Measurements from ENCODE around the gene POM121L2.

POM121L2 gene

GRCh38 chr6:27312950-27313271 is 838 bp upstream of the POM121L2 start:
- no peak for DNase-seq (ENCODE audit: low read depth)
- H3K4me3 ChIP-seq (ENCODE audit: low read length): peak overlapping the region; percentile 67

GRCh38 chr6:27311806-27312145 is 297 bp downstream of the POM121L2 start:
- H3K4me3 ChIP-seq (ENCODE audit: low read length): peak overlapping the region; percentile 67
- no peak for DNase-seq (ENCODE audit: low read depth)
- TF ChIP-seq CTCF (IDR thresholded peaks at IDR 0.05; ENCODE audit: insufficient read depth, low read depth, low read length, missing control alignments): no peak

More at GRCh38 chr6:27312950-27313271, 838 bp upstream of the POM121L2 start:
- no peak for TF ChIP-seq CTCF (IDR thresholded peaks at IDR 0.05; ENCODE audit: insufficient read depth, low read depth, low read length, missing control alignments)

GRCh38 chr6:27303613-27304272 is 8.3 kb downstream of the POM121L2 start:
- DNase-seq (ENCODE audit: low read depth): peak; percentile 47

GRCh38 chr6:27297857-27298730 is 14.0 kb downstream of the POM121L2 start:
- DNase-seq (ENCODE audit: low read depth): peak; percentile 61
- no peak for TF ChIP-seq CTCF (IDR thresholded peaks at IDR 0.05; ENCODE audit: insufficient read depth, low read depth, low read length, missing control alignments)
- peak overlapping the region; percentile 15 for H3K4me3 ChIP-seq (ENCODE audit: low read length)

More at GRCh38 chr6:27303613-27304272, 8.3 kb downstream of the POM121L2 start:
- H3K4me3 ChIP-seq (ENCODE audit: low read length): no peak overlapping the region
- TF ChIP-seq CTCF (IDR thresholded peaks at IDR 0.05; ENCODE audit: insufficient read depth, low read depth, low read length, missing control alignments): no peak

GRCh38 chr6:27297484-27297856 is 14.6 kb downstream of the POM121L2 start:
- peak overlapping the region; percentile 15 for H3K4me3 ChIP-seq (ENCODE audit: low read length)
- DNase-seq (ENCODE audit: low read depth): no peak
- TF ChIP-seq CTCF (IDR thresholded peaks at IDR 0.05; ENCODE audit: insufficient read depth, low read depth, low read length, missing control alignments): no peak

GRCh38 chr6:27296106-27296783 is 15.8 kb downstream of the POM121L2 start:
- peak; percentile 65 for DNase-seq (ENCODE audit: low read depth)
- no peak for TF ChIP-seq CTCF (IDR thresholded peaks at IDR 0.05; ENCODE audit: insufficient read depth, low read depth, low read length, missing control alignments)
- H3K4me3 ChIP-seq (ENCODE audit: low read length): peak overlapping the region; percentile 62
